Umbilical cord (tissue), 2 donors: ENCODE results near the gene KCNH1. TPM values are rescaled to one million over a fixed set of nuclear protein-coding genes. Genes with fewer than 3 reads are reported as not detected.

Experiments used
- DNase-seq: peaks from one replicate; pipeline ENCODE4 v3.0.0-alpha.2; 2015; ENCODE audit warnings: low spot score
- total RNA-seq: library from RNA; depleted of rRNA; stranded (reverse); fragments of >200 nt; gene quantifications from one replicate; pipeline ENCODE4 v1.2.3, GENCODE V29; 2014; ENCODE audit warnings: low replicate concordance; ENCODE audit not compliant: insufficient read depth

KCNH1 gene
- total RNA-seq, 1 donor from 2014 or later = 1.2 TPM

- DNase-seq = no peak
These were observed 377.8 kb downstream of the KCNH1 start for GRCh38 chr1:210755991-210756659.

- DNase-seq = peak; percentile 89
These were observed 378.9 kb downstream of the KCNH1 start for GRCh38 chr1:210754878-210755665.

- peak; percentile 15 for DNase-seq
These were observed 382.0 kb downstream of the KCNH1 start for GRCh38 chr1:210751911-210752310.

- DNase-seq = no peak
These were observed 383.5 kb downstream of the KCNH1 start for GRCh38 chr1:210750468-210750867.

- DNase-seq = no peak
These were observed 385.2 kb downstream of the KCNH1 start for GRCh38 chr1:210748796-210749195.

GRCh38 chr1:210747890-210748289 is 386.1 kb downstream of the KCNH1 start:
- no peak for DNase-seq

GRCh38 chr1:210747112-210747511 is 386.8 kb downstream of the KCNH1 start:
- no peak for DNase-seq

GRCh38 chr1:210746024-210746731 is 387.8 kb downstream of the KCNH1 start:
- no peak for DNase-seq

GRCh38 chr1:210743038-210743437 is 390.9 kb downstream of the KCNH1 start:
- no peak for DNase-seq

GRCh38 chr1:210741564-210741963 is 392.4 kb downstream of the KCNH1 start:
- DNase-seq = no peak

GRCh38 chr1:210739627-210740026 is 394.3 kb downstream of the KCNH1 start:
- DNase-seq = no peak

GRCh38 chr1:210738256-210738655 is 395.7 kb downstream of the KCNH1 start:
- no peak for DNase-seq

GRCh38 chr1:210736713-210737112 is 397.2 kb downstream of the KCNH1 start:
- no peak for DNase-seq

- no peak for DNase-seq
These were observed 402.4 kb downstream of the KCNH1 start for GRCh38 chr1:210731597-210731996.

- DNase-seq = no peak
These were observed 402.8 kb downstream of the KCNH1 start for GRCh38 chr1:210731193-210731592.

- no peak for DNase-seq
These were observed 403.9 kb downstream of the KCNH1 start for GRCh38 chr1:210730023-210730422.

- DNase-seq = no peak
These were observed 405.4 kb downstream of the KCNH1 start for GRCh38 chr1:210728437-210729149.

GRCh38 chr1:210727709-210728108 is 406.2 kb downstream of the KCNH1 start:
- DNase-seq = no peak

- DNase-seq = peak; percentile 38
These were observed 407.3 kb downstream of the KCNH1 start for GRCh38 chr1:210726621-210727020.

- no peak for DNase-seq
These were observed 409.2 kb downstream of the KCNH1 start for GRCh38 chr1:210724768-210725167.

- DNase-seq = no peak
These were observed 410.3 kb downstream of the KCNH1 start for GRCh38 chr1:210723646-210724045.
